C4-2B (cell line): ENCODE data around the gene SMARCAL1.
"Not testable (repeated sequence)": the region's sequence is repeated elsewhere in the genome, so short reads cannot be mapped to it uniquely, and the experiment has no call there.

ENCODE experiments used
- H3K27ac ChIP-seq: fragments of 450-650 bp; 2 replicates; pipeline ENCODE4 v1.5.1; 2017
- CTCF ChIP-seq: fragments of 450-650 bp; conservative IDR thresholded peaks from 2 replicates; pipeline ENCODE4 v1.5.1; 2017; ENCODE audit warnings: mild to moderate bottlenecking
- ZFX ChIP-seq: fragments of 450-650 bp; IDR thresholded peaks from 2 replicates; pipeline ENCODE4 v1.6.1; 2017

Gene SMARCAL1

GRCh38 chr2:216517447-216518225, 105.4 kb downstream of the SMARCAL1 start:
- TF ChIP-seq CTCF (no peak), ZFX (no peak)
- H3K27ac ChIP-seq, result no peak overlapping the region

GRCh38 chr2:216518566-216519119, 106.4 kb downstream of the SMARCAL1 start:
- H3K27ac ChIP-seq, result not testable (repeated sequence)

- no peak overlapping the region for H3K27ac ChIP-seq
- TF ChIP-seq CTCF (peak; percentile 81), ZFX (no peak)
These were observed 107.0 kb downstream of the SMARCAL1 start for GRCh38 chr2:216519154-216519762.

GRCh38 chr2:216520112-216520511, 107.8 kb downstream of the SMARCAL1 start:
- H3K27ac ChIP-seq, result no peak overlapping the region
- no peak for TF ChIP-seq ZFX
- TF ChIP-seq CTCF, result no peak

- TF ChIP-seq ZFX, result no peak
- no peak for TF ChIP-seq CTCF
- no peak overlapping the region for H3K27ac ChIP-seq
These were observed 110.7 kb downstream of the SMARCAL1 start for GRCh38 chr2:216522892-216523502.

- H3K27ac ChIP-seq, result no peak overlapping the region
- TF ChIP-seq ZFX (no peak), CTCF (no peak)
These were observed 113.7 kb downstream of the SMARCAL1 start for GRCh38 chr2:216525972-216526371.

GRCh38 chr2:216526939-216527338, 114.7 kb downstream of the SMARCAL1 start:
- TF ChIP-seq CTCF (no peak), ZFX (no peak)
- no peak overlapping the region for H3K27ac ChIP-seq
